Measurements from ENCODE around the gene TP53TG3B.
"Not testable (repeated sequence)": the region's sequence is repeated elsewhere in the genome, so short reads cannot be mapped to it uniquely, and the experiment has no call there.

Gene TP53TG3B, protein sequence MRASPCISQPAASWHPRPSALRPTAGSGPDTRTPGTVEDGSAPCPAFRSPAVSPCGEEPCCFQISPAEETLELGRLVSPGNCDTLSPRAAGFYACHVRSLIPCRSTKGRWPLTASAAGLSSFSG

DNA sequence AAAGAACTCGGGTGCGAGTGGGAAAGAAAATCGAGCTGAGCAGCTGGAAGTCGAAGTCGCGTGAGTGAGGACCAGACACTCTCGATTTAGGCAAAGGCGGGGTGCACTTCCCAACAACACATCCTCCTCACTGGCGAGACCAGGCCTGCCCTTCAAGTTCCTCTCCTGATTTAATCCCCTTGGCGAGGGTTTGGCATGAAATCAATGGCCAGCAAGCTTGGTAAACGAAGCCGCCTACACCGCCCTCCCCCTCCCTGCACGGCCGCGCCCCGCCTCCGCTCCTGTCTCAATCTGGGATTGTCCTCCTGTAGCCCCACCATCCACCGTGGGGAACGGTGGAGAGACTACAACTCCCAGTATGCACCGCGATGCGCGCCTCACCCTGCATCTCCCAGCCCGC, at the start of gene TP53TG3B:
Gene TP53TG3B (plus strand): TSS at position 301 of the 400 bp plus-strand sequence. CDS start 68 bp downstream, at position 369.
- not testable (repeated sequence) for DNase-seq

GRCh38 chr16:33336226-33337012, 24.2 kb upstream of the TP53TG3B start:
- not testable (repeated sequence) for DNase-seq

DNA sequence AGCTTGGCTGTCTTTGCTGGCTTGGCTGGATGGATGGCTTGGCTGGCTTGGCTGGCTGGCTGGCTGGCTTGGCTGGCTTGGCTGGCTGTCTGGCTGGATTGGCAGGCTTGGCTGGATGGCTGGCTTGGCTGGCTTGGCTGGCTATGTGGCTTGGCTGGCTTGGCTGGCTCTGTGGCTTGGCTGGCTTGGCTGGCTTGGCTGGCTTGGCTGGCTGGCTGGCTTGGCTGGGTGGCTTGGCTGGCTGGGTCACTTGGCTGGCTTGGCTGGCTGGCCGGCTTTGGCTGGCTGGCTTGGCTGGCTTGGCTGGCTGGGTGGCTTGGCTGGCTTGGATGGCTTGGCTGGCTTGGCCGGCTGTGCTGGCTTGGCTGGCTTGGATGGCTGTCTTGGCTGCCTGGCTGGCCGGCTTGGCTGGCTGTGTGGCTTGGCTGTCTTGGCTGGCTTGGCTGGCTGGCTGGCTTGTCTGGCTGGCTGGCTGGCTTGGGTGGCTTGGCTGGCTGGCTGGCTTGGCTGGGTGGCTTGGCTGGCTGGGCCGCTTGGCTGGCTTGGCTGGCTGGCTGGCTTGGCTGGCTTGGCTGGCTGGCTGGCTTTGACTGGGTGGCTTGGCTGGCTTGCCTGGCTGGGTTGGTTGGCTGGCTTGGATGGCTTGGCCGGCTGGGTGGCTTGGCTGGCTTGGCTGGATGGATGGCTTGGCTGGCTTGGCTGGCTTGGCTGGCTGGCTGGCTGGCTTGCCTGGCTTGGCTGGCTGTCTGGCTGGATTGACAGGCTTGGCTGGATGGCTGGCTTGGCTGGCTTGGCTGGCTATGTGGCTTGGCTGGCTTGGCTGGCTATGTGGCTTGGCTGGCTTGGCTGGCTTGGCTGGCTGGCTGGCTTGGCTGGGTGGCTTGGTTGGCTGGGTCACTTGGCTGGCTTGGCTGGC, 22.8 kb upstream of the TP53TG3B start:
- not testable (repeated sequence) for DNase-seq

DNA sequence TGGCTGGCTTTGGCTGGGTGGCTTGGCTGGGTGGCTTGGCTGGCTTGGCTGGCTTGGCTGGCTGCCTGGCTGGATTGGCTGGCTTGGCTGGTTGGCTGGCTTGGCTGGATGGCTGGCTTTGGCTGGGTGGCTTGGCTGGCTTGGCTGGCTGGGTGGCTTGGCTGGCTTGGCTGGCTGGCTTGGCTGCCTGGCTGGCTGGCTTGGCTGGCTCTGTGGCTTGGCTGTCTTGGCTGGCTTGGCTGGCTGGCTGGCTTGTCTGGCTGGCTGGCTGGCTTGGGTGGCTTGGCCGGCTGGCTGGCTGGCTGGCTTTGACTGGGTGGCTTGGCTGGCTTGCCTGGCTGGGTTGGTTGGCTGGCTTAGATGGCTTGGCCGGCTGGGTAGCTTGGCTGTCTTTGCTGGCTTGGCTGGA, 22.1 kb upstream of the TP53TG3B start:
- DNase-seq: not testable (repeated sequence)

DNA sequence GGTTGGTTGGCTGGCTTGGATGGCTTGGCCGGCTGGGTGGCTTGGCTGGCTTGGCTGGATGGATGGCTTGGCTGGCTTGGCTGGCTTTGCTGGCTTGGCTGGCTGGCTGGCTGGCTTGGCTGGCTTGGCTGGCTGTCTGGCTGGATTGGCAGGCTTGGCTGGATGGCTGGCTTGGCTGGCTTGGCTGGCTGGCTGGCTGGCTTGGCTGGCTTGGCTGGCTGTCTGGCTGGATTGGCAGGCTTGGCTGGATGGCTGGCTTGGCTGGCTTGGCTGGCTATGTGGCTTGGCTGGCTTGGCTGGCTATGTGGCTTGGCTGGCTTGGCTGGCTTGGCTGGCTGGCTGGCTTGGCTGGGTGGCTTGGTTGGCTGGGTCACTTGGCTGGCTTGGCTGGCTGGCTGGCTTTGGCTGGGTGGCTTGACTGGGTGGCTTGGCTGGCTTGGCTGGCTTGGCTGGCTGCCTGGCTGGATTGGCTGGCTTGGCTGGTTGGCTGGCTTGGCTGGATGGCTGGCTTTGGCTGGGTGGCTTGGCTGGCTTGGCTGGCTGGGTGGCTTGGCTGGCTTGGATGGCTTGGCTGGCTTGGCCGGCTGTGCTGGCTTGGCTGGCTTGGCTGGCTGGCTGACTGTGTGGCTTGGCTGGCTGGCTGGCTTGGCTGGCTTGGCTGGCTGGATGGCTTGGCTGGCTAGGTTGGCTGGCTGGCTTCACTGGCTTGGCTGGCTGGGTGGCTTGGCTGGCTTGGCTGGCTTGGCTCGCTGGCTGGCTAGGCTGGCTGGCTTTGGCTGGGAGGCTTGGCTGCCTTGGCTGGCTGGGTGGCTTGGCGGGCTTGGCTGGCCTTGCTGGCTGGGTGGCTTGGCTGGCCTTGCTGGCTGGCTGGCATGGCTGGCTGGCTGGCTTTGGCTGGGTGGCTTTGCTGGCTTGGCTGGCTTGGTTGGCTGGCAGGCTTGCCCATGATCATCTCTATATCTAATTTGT, 21.3 kb upstream of the TP53TG3B start:
- not testable (repeated sequence) for DNase-seq

Data from NCI-H748 treated with DMSO at 0.1 percent for 48 hours (cell line).